ENCODE results near the gene HNRNPA2B1. TPM values are rescaled to one million over a fixed set of nuclear protein-coding genes. Genes with fewer than 3 reads are reported as not detected.
"Not testable (repeated sequence)": the region's sequence is repeated elsewhere in the genome, so short reads cannot be mapped to it uniquely, and the experiment has no call there.

Gene HNRNPA2B1
- polyA plus RNA-seq, 2 of the 4 experiments (the other 2 are of a cell fraction), result 1,070 to 2,251 TPM

DNA sequence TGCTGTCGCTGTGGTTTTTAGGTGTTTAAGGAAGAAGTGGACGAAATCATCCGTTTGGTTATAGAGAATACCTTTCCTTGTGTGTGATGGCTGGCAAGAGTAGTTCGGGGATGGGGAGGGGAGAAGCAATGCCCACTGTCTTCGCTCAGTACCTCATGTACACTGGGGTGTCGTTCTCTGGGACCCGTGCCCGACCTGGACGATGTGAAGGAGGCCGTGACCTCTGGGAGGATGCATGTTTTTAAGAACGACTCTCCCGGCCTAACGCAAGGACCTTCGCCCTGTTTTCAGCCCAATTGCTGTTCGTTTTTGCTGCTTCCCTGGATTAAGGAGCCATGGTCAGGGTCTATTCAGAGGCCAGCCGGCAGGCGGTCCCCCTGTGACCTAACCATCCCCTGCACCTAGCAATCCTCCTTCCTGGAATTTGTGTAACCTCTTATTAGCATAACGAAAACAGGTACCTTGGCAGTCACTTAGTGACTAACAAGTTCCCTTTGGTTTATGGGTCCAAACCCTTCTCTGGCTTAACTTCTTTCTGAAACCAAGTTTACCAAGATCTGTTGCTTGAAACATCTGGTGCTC, 47.2 kb downstream of the HNRNPA2B1 start:
- CTCF ChIA-PET, result interaction anchor here (0.6 kb wide), 1 partner anchor 198 kb away, joined by 4 read pairs; no protein-coding TSS in a partner anchor
- no peak for DNase-seq (ENCODE audit: low read depth in 1 of 2, low spot score in 1 of 2)
- POLR2A ChIA-PET, result no interaction called here
- 84% methylated on average over 18 of the region's 18 CpGs for WGBS (ENCODE audit: missing lambda C conversion rate)
- Histone ChIP-seq H3K9me3 (no peaks in the 10 kb centered on the region), H3K4me2 (peak overlapping the region; percentile 83), H3K27ac (no peak overlapping the region; a peak in 1 of 6 replicates), H3K4me1 (peaks cover 28% of the 10 kb centered on the region; the same call in 2 of the 3 replicates), H3K4me3 (peak overlapping the region; percentile 91; the same call in 1 of the 3 replicates)
- FAIRE-seq, result no peak
- ATAC-seq, result no peak
- TF ChIP-seq, protein P1, sequence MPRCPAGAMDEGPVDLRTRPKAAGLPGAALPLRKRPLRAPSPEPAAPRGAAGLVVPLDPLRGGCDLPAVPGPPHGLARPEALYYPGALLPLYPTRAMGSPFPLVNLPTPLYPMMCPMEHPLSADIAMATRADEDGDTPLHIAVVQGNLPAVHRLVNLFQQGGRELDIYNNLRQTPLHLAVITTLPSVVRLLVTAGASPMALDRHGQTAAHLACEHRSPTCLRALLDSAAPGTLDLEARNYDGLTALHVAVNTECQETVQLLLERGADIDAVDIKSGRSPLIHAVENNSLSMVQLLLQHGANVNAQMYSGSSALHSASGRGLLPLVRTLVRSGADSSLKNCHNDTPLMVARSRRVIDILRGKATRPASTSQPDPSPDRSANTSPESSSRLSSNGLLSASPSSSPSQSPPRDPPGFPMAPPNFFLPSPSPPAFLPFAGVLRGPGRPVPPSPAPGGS (IDR thresholded peaks at IDR 0.05), result no peak
- TF ChIP-seq, protein P2, sequence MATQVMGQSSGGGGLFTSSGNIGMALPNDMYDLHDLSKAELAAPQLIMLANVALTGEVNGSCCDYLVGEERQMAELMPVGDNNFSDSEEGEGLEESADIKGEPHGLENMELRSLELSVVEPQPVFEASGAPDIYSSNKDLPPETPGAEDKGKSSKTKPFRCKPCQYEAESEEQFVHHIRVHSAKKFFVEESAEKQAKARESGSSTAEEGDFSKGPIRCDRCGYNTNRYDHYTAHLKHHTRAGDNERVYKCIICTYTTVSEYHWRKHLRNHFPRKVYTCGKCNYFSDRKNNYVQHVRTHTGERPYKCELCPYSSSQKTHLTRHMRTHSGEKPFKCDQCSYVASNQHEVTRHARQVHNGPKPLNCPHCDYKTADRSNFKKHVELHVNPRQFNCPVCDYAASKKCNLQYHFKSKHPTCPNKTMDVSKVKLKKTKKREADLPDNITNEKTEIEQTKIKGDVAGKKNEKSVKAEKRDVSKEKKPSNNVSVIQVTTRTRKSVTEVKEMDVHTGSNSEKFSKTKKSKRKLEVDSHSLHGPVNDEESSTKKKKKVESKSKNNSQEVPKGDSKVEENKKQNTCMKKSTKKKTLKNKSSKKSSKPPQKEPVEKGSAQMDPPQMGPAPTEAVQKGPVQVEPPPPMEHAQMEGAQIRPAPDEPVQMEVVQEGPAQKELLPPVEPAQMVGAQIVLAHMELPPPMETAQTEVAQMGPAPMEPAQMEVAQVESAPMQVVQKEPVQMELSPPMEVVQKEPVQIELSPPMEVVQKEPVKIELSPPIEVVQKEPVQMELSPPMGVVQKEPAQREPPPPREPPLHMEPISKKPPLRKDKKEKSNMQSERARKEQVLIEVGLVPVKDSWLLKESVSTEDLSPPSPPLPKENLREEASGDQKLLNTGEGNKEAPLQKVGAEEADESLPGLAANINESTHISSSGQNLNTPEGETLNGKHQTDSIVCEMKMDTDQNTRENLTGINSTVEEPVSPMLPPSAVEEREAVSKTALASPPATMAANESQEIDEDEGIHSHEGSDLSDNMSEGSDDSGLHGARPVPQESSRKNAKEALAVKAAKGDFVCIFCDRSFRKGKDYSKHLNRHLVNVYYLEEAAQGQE (IDR thresholded peaks at IDR 0.05), result no peak
- TF ChIP-seq JUNB (IDR thresholded peaks at IDR 0.05), result no peak

DNA sequence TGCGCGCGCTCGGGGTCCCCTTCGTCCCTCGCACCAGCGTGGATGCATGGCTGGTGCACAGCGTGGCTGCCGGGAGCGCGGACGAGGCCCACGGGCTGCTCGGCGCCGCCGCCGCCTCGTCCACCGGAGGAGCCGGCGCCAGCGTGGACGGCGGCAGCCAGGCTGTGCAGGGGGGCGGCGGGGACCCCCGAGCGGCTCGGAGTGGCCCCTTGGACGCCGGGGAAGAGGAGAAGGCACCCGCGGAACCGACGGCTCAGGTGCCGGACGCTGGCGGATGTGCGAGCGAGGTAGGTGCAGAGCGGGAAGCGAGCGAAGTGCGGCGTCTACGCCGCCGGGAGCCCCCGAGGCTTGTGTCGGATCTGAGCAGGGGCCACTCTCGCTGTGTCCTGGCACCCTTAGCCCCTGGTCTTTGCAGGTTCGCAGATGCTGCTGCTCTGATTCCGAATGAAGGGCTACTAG, 47.7 kb downstream of the HNRNPA2B1 start:
- Histone ChIP-seq H3K27ac (peak overlapping the region; percentile 78 to 94; a peak in 5 of 6 replicates), H3K4me1 (peaks cover 28% of the 10 kb centered on the region; the same call in 2 of the 3 replicates), H3K4me3 (peak overlapping the region; percentile 91), H3K4me2 (peak overlapping the region; percentile 83)
- not testable (repeated sequence) for DNase-seq (ENCODE audit: low read depth in 1 of 2, low spot score in 1 of 2); H3K9me3 ChIP-seq; FAIRE-seq
- CTCF ChIA-PET, result interaction anchor here (0.7 to 1.9 kb wide), 4 partner anchors 9 to 108 kb away, joined by 3 to 8 read pairs (median 4); no protein-coding TSS in a partner anchor
- ATAC-seq, result peak; percentile 8 to 24; a peak in 2 of 6 replicates
- POLR2A ChIA-PET, result interaction anchor here (1.0 to 1.7 kb wide), 5 partner anchors 8 to 48 kb away, joined by 4 to 22 read pairs (median 6); partner anchors contain the start of genes CBX3 and HNRNPA2B1
- WGBS (ENCODE audit: missing lambda C conversion rate), result 78% methylated on average over 23 of the region's 54 CpGs

DNA sequence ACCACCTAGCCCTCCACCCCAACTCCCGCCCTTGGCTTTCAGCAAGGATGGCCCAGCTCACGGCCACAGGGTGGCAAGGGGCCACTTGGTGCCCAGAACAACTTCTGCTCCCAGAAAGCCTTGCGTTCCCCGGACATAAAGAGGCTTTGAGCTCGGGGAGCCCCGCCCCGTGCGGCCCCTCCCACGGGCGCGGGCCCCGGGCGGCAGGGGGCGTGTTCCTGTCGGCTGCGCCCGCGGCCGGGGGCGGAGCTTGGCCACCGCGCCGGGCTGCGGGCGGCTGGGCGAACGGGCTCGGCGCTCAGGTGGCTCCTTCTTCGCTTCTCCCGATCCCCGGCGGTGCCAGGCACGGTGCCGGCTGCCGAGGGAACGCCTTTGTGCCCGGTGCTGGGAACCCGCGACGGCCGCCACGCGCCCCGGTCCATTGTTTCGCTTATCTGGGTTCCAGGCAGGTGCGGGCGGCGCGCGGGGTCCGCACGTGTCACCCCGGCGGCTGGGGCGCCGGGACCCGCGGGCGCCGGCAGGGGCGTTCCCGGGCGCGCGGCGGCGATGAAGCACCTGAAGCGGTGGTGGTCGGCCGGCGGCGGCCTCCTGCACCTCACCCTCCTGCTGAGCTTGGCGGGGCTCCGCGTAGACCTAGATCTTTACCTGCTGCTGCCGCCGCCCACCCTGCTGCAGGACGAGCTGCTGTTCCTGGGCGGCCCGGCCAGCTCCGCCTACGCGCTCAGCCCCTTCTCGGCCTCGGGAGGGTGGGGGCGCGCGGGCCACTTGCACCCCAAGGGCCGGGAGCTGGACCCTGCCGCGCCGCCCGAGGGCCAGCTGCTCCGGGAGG, 48.4 kb downstream of the HNRNPA2B1 start, which contains the start of gene NFE2L3:
Gene NFE2L3 (plus strand): TSS at position 246 of the 829 bp plus-strand sequence. CDS start 301 bp downstream, at position 547.
- ATAC-seq, result peak; percentile 82 to 89
- ChIA-PET CTCF (interaction anchor here (0.7 to 1.9 kb wide), 9 partner anchors 9 to 109 kb away, joined by 3 to 8 read pairs (median 3); no protein-coding TSS in a partner anchor), POLR2A (interaction anchor here (0.6 to 1.7 kb wide), 10 partner anchors 9 to 258 kb away, joined by 3 to 22 read pairs (median 5); partner anchors contain the start of genes CBX3 and HNRNPA2B1)
- H3K4me3 ChIP-seq, result peak within 1 kb of the TSS; percentile 91
- no peaks in the 10 kb centered on the region for H3K9me3 ChIP-seq
- peak within 1 kb of the TSS; percentile 83 for H3K4me2 ChIP-seq
- FAIRE-seq, result no peak
- WGBS (ENCODE audit: missing lambda C conversion rate), result 0% methylated on average over 37 of the region's 95 CpGs
- DNase-seq (ENCODE audit: low read depth in 1 of 2, low spot score in 1 of 2), result peak; percentile 64 to 80
- peak within 1 kb of the TSS; percentile 78 to 94 for H3K27ac ChIP-seq
- H3K4me1 ChIP-seq, result peaks cover 28% of the 10 kb centered on the region; the same call in 2 of the 3 replicates
- TF ChIP-seq, protein P1 (IDR thresholded peaks at IDR 0.05), result 0 out of 3 replicates have a peak, but pooled peaks have one; percentile 26
- TF ChIP-seq CEBPB (IDR thresholded peaks at IDR 0.05), result no peak
- TF ChIP-seq MAFK (IDR thresholded peaks at IDR 0.05; ENCODE audit: partially characterized antibody), result no peak
- no peak for TF ChIP-seq POLR2AphosphoS2 (conservative IDR thresholded peaks at IDR 0.05; ENCODE audit: low read length)
- TF ChIP-seq ZSCAN20 (CRISPR knock-in tag; IDR thresholded peaks at IDR 0.05), result no peak
- TF ChIP-seq RNF2 (IDR thresholded peaks at IDR 0.05; ENCODE audit: borderline replicate concordance, low read depth), result no peak
- TF ChIP-seq NPAS2 (CRISPR knock-in tag; IDR thresholded peaks at IDR 0.05; ENCODE audit: borderline replicate concordance), result no peak
- no peak for TF ChIP-seq JUNB (IDR thresholded peaks at IDR 0.05)
- TF ChIP-seq, protein P3, sequence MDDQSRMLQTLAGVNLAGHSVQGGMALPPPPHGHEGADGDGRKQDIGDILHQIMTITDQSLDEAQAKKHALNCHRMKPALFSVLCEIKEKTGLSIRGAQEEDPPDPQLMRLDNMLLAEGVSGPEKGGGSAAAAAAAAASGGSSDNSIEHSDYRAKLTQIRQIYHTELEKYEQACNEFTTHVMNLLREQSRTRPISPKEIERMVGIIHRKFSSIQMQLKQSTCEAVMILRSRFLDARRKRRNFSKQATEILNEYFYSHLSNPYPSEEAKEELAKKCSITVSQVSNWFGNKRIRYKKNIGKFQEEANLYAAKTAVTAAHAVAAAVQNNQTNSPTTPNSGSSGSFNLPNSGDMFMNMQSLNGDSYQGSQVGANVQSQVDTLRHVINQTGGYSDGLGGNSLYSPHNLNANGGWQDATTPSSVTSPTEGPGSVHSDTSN (IDR thresholded peaks at IDR 0.05), result no peak
- no peak for TF ChIP-seq TP53 (CRISPR knock-in tag; IDR thresholded peaks at IDR 0.05)
- no peak for TF ChIP-seq ESRRA (IDR thresholded peaks at IDR 0.05; ENCODE audit: borderline replicate concordance, low read length)
- no peak for TF ChIP-seq NR3C1 (IDR thresholded peaks at IDR 0.05)
- TF ChIP-seq FOSB (CRISPR knock-in tag; IDR thresholded peaks at IDR 0.05), result no peak
- TF ChIP-seq, protein P4, sequence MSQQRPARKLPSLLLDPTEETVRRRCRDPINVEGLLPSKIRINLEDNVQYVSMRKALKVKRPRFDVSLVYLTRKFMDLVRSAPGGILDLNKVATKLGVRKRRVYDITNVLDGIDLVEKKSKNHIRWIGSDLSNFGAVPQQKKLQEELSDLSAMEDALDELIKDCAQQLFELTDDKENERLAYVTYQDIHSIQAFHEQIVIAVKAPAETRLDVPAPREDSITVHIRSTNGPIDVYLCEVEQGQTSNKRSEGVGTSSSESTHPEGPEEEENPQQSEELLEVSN (IDR thresholded peaks at IDR 0.05; ENCODE audit: borderline replicate concordance, low read depth), result no peak
- TF ChIP-seq CBX8 (IDR thresholded peaks at IDR 0.05), result no peak
- TF ChIP-seq PHF8 (IDR thresholded peaks at IDR 0.05; ENCODE audit: borderline replicate concordance, low read depth), result 0 out of 2 replicates have a peak, but pooled peaks have one; percentile 32
- TF ChIP-seq GATA3 (IDR thresholded peaks at IDR 0.05; ENCODE audit: borderline replicate concordance), result no peak
- peak; percentile 63 for TF ChIP-seq POLR2A (IDR thresholded peaks at IDR 0.05; ENCODE audit: low read length)
- no peak for TF ChIP-seq ZFP36 (IDR thresholded peaks at IDR 0.05; ENCODE audit: borderline replicate concordance, partially characterized antibody)
- TF ChIP-seq EHMT2 (IDR thresholded peaks at IDR 0.05; ENCODE audit: low read depth), result no peak
- TF ChIP-seq, protein P5, sequence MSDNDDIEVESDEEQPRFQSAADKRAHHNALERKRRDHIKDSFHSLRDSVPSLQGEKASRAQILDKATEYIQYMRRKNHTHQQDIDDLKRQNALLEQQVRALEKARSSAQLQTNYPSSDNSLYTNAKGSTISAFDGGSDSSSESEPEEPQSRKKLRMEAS (IDR thresholded peaks at IDR 0.05), result no peak

All from A549 (cell line).